Measurements from ENCODE around the gene GTF2B. TPM values are rescaled to one million over a fixed set of nuclear protein-coding genes. Genes with fewer than 3 reads are reported as not detected.
"Not testable (repeated sequence)": the region's sequence is repeated elsewhere in the genome, so short reads cannot be mapped to it uniquely, and the experiment has no call there.

GTF2B gene
- total RNA-seq, 1 donor, result 174 TPM

DNA sequence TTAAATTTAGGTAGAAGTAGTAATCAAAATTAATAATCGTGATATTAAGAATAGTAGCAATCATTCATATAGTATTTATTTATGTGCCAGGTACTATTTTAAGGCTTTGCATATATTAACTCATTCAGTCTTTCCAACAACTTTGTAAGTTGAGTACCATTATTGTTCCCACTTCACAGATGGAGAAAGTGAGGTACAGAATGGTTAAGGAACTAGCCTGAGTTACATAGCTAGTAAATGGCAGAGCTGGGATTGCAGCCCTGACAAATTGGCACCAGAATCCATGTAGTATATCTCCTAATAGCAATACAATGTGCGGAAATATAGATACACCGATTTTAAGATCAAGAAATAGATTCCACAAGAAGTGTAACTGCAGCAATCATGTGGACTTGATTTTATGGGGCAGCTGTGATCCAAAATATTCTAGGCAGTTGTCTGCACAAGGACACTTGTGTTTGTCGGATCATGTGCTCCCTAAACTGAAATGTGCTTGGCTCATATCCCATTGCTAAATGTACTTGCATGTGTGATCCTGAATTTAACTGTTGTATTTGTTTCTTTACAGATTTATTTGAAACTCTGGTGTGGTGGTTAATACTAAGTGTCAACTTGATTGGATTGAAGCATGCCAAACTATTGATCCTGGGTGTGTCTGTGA is 5.8 kb upstream of the GTF2B start:
- Histone ChIP-seq H3K27me3 (ENCODE audit: insufficient read depth, low read length) (no peaks in the 10 kb centered on the region), H3K4me3 (ENCODE audit: low read length) (no peak overlapping the region), H3K4me1 (ENCODE audit: insufficient read depth, low read length) (peaks cover 3% of the 10 kb centered on the region), H3K9me3 (ENCODE audit: low read depth, low read length) (no peaks in the 10 kb centered on the region)

DNA sequence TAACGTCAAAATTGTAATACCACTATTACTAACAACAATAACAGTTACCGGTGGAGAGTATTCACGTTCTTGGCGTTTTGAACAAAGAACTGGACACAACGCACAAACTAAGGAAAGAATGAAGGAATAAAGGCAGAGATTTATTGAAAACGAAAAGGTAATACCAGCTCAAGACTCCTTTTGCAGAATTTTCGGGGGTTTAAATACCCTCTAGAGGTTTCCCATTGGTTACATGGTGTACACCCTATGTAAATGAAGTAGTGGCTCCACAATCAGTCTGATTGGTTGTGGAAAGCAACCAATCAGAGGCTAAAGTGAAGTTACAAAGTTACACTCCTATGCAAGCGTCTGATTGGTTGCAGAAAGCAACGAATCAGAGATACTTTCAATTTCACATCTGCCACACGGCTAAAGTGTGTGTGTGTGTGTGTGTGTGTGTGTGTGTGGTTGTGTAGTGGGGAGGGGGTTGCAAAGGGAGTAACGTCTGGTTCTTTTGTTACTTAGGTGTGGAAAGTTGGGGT is 1.1 kb upstream of the GTF2B start:
- no peaks in the 10 kb centered on the region for H3K9me3 ChIP-seq (ENCODE audit: low read depth, low read length)
- H3K4me3 ChIP-seq (ENCODE audit: low read length), result no peak overlapping the region
- H3K27me3 ChIP-seq (ENCODE audit: insufficient read depth, low read length), result no peaks in the 10 kb centered on the region
- H3K4me1 ChIP-seq (ENCODE audit: insufficient read depth, low read length), result peaks cover 23% of the 10 kb centered on the region

DNA sequence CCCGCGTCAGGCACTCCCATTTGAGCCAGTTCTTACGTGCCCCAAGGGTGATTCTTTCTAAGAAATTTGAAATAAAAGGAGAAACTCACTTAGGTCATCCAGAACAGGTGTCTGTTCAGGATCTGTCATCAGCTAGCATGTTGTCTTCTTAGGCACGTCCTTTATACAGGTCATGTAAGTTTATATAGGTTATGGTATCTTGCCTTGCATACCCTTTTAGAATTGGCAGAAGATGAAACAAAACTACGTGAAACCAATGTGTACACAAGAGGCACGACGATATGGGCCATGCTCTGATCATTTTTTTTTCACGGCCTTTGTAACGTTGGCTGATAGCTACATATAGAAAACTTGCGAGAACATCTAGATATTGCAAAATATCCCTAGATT is 579 bp upstream of the GTF2B start:
- H3K27me3 ChIP-seq (ENCODE audit: insufficient read depth, low read length), result no peaks in the 10 kb centered on the region

DNA sequence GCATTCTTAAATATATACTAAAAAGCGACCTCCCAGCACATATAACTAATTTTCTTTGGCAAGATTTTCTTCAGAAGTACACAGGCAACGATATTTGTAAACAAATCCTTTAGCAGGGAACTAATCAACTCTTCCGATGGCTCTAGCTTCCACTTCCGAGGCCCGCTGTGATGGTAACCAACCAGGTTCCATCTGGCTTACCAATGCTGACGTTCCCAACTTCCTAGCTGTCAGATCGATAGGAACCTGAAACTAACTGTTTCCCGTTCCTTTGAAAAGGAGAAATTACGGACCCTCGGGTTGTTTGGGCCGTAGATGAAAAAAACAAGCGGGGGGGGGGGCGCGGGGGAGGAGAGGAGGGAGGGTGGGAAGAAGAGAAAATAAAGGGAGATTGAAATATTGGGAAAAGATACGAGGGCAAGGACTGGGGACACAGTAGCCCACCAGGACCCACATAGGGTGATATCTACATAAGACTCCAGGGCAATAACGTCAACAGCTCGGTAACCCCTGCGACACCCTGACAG is 513 bp downstream of the GTF2B start:
- H3K4me3 ChIP-seq (ENCODE audit: low read length), result peak overlapping the region; percentile 99
- no peaks in the 10 kb centered on the region for H3K27me3 ChIP-seq (ENCODE audit: insufficient read depth, low read length)
- peaks cover 23% of the 10 kb centered on the region for H3K4me1 ChIP-seq (ENCODE audit: insufficient read depth, low read length)
- no peaks in the 10 kb centered on the region for H3K9me3 ChIP-seq (ENCODE audit: low read depth, low read length)

More for the DNA sequence above, 579 bp upstream of the GTF2B start:
- Histone ChIP-seq H3K4me1 (ENCODE audit: insufficient read depth, low read length) (peaks cover 23% of the 10 kb centered on the region), H3K4me3 (ENCODE audit: low read length) (peak overlapping the region; percentile 99), H3K9me3 (ENCODE audit: low read depth, low read length) (no peaks in the 10 kb centered on the region)

DNA sequence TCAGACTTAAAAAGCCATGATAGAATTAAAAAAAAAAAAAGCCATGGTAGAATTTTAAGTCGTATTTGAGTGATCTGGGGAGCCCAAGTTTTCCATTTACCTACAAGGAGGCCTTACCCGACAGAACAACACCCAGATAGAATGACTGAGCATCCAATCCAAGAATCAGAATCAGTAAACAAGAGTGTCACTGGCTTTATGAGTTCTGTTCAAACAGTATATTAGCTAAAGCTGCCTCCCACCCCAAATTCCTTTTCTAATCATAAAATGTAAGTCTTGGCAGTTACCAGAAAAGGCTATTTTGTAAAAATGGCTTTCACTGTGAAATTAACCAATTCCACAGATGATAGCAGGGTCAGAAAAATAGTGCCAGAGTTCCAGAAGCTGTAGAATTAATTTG is 1.2 kb downstream of the GTF2B start:
- H3K9me3 ChIP-seq (ENCODE audit: low read depth, low read length), result no peaks in the 10 kb centered on the region
- H3K4me3 ChIP-seq (ENCODE audit: low read length), result peak overlapping the region; percentile 99
- H3K4me1 ChIP-seq (ENCODE audit: insufficient read depth, low read length), result peaks cover 23% of the 10 kb centered on the region
- no peaks in the 10 kb centered on the region for H3K27me3 ChIP-seq (ENCODE audit: insufficient read depth, low read length)

DNA sequence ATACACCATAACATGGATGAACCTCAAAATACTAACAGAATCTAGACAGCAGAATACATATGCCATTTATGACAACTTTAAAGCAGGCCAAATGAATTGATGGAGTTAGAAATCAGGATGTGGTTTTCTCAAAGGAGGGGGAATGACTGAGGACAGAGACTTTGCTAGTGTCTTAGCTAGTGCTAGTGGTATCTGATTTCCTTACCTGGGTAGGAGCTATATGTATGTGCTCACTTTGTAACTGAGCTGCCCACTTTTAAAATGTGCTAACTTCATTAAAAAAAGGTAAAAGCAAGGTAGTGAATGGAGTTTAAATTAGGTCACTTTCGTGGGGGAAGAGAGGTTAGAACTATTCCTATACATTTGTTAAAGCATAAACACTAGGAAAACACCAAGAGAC is 2.6 kb downstream of the GTF2B start:
- Histone ChIP-seq H3K4me3 (ENCODE audit: low read length) (no peak overlapping the region), H3K4me1 (ENCODE audit: insufficient read depth, low read length) (peaks cover 23% of the 10 kb centered on the region), H3K9me3 (ENCODE audit: low read depth, low read length) (no peaks in the 10 kb centered on the region), H3K27me3 (ENCODE audit: insufficient read depth, low read length) (no peaks in the 10 kb centered on the region)

DNA sequence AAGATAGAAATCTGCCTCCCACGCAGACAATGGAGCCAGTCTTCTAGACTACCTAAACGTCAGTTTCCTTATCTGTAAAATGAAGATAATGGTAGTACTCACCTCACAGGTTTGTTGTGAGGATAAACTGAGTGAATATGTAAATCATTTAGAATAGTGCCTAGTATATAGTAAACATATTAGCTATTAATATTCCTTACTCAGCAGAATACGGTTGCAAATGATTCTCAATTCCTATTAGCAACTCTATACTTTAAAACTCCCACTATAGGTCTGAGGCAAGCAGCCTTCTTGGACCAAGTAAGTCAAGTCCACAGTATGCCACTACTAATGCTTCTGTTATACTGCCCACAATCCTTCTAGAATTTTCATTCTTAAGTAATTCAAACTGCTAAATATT is 5.4 kb downstream of the GTF2B start:
- no peak overlapping the region for H3K4me3 ChIP-seq (ENCODE audit: low read length)
- H3K9me3 ChIP-seq (ENCODE audit: low read depth, low read length), result no peaks in the 10 kb centered on the region
- H3K27me3 ChIP-seq (ENCODE audit: insufficient read depth, low read length), result no peaks in the 10 kb centered on the region
- H3K4me1 ChIP-seq (ENCODE audit: insufficient read depth, low read length), result peaks cover 20% of the 10 kb centered on the region

DNA sequence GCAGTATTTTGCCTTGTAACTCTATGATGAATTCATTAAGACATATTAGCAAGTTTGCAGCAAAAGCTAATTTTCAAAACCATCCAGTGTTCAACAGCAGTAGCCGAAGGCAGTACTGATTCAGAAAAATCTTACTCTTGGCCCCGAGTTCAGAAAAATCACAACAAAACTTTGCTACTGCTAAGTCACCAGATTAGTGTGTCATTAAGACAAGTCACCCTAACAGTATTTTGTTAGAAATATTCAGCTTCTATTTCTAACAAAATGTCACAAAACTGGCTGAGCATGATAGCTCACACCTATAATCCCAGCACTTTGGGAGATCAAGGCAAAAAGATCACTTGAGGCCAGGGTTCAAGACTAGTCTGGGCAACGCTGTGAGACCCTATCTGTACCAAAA is 8.2 kb downstream of the GTF2B start:
- H3K4me1 ChIP-seq (ENCODE audit: insufficient read depth, low read length), result no peaks in the 10 kb centered on the region
- no peak overlapping the region for H3K4me3 ChIP-seq (ENCODE audit: low read length)

DNA sequence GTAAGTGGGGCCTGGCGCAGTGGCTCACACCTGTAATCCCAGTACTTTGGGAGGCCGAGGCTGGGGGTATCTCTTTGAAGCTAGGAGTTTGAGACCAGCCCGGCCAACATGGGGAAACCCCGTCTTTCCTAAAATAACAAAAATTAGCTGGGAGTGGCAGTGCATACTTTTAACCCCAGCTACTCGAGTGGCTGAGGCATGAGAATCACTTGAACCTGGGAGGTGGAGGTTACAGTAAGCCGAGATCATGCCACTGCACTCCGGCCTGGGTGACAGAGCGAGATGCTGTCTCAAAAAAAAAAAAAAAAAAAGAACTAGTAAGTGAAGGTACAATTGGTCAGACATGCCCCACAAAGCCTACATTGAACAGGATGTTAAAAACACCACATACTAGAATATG is 10.7 kb downstream of the GTF2B start:
- H3K4me3 ChIP-seq (ENCODE audit: low read length); H3K9me3 ChIP-seq (ENCODE audit: low read depth, low read length); H3K27me3 ChIP-seq (ENCODE audit: insufficient read depth, low read length); H3K4me1 ChIP-seq (ENCODE audit: insufficient read depth, low read length): not testable (repeated sequence)

More for the DNA sequence above, 8.2 kb downstream of the GTF2B start:
- Histone ChIP-seq H3K27me3 (ENCODE audit: insufficient read depth, low read length) (no peaks in the 10 kb centered on the region), H3K9me3 (ENCODE audit: low read depth, low read length) (no peaks in the 10 kb centered on the region)

DNA sequence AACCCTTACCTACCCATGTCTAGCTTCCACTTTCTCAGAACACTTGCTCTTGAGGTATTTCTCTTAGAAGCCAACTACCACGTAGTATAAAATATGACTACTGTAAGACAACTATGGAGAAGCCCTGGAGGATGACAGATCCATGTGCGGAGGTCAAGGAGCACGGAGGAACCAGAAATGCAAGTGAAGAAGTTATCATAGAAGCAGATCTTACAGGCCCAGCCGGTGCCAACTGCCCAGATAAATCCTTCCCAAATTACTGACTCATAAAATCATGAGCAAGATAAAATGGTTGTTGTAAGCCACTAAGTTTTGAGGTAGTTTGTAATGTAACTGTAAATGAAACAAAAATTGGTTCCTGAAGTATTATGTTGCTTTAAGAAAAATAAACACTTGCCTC is 12.6 kb downstream of the GTF2B start:
- no peaks in the 10 kb centered on the region for H3K27me3 ChIP-seq (ENCODE audit: insufficient read depth, low read length)
- no peaks in the 10 kb centered on the region for H3K9me3 ChIP-seq (ENCODE audit: low read depth, low read length)
- no peak overlapping the region for H3K4me3 ChIP-seq (ENCODE audit: low read length)
- H3K4me1 ChIP-seq (ENCODE audit: insufficient read depth, low read length), result peaks cover 9% of the 10 kb centered on the region

DNA sequence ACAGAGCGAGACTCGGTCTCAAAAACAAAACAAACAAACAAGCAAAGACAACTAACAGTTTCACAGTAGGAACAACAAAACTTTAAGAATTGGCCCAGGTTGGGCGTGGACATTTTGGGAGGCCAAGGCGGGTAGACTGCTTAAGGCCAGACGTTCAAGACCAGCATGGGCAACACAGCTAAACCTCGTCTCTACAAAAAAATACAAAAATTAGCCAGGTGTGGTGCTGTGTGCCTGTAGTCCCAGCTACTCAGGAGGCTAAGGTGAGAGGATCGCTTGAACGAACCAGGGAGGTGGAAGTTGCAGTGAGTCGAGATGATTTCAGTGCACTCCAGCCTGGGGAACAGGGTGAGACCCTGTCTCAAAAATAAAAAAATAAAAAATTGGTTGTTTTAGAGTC is 13.5 kb downstream of the GTF2B start:
- H3K9me3 ChIP-seq (ENCODE audit: low read depth, low read length), result no peaks in the 10 kb centered on the region
- peaks cover 16% of the 10 kb centered on the region for H3K4me1 ChIP-seq (ENCODE audit: insufficient read depth, low read length)
- H3K4me3 ChIP-seq (ENCODE audit: low read length), result no peak overlapping the region
- no peaks in the 10 kb centered on the region for H3K27me3 ChIP-seq (ENCODE audit: insufficient read depth, low read length)

DNA sequence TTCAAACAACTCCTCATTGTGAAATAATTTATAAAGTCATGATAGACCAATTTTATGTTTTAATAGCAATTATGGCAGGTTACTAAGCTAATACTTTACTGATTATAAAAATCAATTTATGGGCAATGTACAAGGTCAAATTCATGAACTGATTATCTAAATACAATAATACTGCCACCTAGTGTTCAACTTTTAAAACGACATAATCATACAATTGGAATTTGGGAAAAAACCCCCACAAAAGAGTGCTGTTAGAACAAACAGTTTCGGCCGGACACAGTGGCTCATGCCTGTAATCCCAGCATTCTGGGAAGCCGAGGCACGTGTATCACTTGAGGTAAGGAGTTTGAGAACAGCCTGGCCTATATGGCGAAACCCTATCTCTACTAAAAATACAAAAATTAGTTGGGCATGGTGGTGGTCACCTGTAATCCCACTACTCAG is 14.0 kb downstream of the GTF2B start:
- Histone ChIP-seq H3K27me3 (ENCODE audit: insufficient read depth, low read length) (no peaks in the 10 kb centered on the region), H3K4me1 (ENCODE audit: insufficient read depth, low read length) (peaks cover 16% of the 10 kb centered on the region), H3K4me3 (ENCODE audit: low read length) (no peak overlapping the region), H3K9me3 (ENCODE audit: low read depth, low read length) (no peaks in the 10 kb centered on the region)

DNA sequence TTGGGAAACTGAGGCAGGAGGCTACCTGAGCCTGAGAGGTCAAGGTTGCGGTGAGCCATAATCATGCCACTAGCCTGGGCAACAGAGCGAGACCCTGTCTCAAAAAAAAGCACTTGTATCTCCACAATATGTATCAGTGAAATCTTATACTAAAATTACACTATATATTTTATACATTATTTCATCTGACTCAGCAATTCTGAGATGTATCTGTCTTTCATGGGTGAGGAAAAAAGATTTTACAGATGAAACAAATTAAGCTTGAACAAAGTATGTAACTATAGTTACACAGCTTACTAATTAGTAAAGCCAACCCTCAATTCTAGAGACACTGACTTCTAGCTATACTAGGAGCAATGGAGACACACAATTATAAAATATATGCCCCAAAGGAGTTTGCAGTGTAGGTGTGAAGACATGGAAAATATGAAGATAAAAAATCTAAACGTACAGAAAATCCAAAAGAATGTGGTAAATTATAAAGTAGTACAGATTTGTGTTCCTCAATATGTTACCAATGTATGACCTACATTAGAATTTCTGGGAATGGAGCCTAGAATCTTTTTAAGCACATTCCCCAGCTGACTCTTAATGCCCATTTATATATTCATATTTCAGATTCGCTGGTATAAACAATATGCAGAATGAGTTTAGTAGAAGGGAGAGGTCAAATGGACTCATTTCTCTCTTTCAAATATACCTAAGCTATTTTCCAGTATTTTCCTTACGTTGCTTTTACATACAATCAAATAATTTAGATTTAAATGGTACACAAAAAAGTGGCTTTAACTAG is 14.6 kb downstream of the GTF2B start:
- Histone ChIP-seq H3K9me3 (ENCODE audit: low read depth, low read length) (no peaks in the 10 kb centered on the region), H3K4me1 (ENCODE audit: insufficient read depth, low read length) (peaks cover 16% of the 10 kb centered on the region), H3K4me3 (ENCODE audit: low read length) (no peak overlapping the region), H3K27me3 (ENCODE audit: insufficient read depth, low read length) (no peaks in the 10 kb centered on the region)

DNA sequence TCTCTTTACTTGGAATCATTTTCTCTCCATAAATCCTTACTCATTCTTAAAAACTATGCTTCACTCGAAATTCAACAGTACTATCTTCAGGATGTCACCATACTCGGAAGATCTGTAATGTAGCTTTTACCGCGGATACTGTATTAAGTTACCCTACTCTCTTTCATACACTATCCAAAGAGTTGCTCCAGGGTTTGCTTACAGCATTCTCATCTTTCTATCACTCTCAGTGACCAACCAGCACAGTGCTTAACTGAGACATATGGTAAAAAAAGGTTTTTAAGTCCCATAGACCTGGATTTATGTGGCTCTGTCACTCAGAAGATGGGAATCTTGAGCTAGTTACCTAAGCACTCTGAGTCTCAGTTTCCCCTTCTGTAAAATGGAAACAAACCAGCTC is 15.8 kb downstream of the GTF2B start:
- no peaks in the 10 kb centered on the region for H3K9me3 ChIP-seq (ENCODE audit: low read depth, low read length)
- peaks cover 16% of the 10 kb centered on the region for H3K4me1 ChIP-seq (ENCODE audit: insufficient read depth, low read length)
- no peaks in the 10 kb centered on the region for H3K27me3 ChIP-seq (ENCODE audit: insufficient read depth, low read length)
- H3K4me3 ChIP-seq (ENCODE audit: low read length), result no peak overlapping the region

DNA sequence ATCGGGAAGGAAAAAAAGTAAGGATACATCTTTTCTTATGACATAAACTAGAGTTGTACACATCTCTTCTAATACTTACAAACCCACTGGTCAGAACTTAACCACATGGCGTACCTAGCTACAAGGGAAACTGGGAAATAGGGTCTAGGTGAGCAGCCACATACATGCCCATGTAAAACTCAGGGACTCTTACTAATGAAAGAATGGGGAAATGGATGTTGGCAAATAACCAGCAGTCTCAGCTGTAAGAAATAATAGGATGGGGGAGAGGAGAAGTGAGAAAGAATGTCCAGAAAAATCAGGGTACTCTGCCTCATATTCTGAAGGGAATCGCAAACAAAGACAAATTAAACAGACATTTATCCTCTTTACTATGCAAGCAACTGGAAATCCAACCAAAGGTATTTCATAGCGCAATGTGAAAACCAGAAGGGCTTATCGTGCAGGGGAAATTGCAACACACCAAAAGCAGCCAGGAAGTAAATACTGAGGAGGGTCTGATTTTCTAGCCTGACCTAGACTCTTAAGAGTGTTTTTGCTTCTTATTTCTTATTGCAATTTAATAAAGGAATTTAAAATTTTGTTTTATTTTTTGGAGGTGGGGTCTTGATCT is 17.5 kb downstream of the GTF2B start:
- no peaks in the 10 kb centered on the region for H3K27me3 ChIP-seq (ENCODE audit: insufficient read depth, low read length)
- H3K4me1 ChIP-seq (ENCODE audit: insufficient read depth, low read length), result peaks cover 16% of the 10 kb centered on the region
- H3K9me3 ChIP-seq (ENCODE audit: low read depth, low read length), result no peaks in the 10 kb centered on the region
- H3K4me3 ChIP-seq (ENCODE audit: low read length), result peak overlapping the region; percentile 1
